Trophoblast cell (in vitro differentiated cells and primary cell): ENCODE results near the gene WNT7B.

ENCODE experiments used
- DNase-seq, 2 donors: peaks; one replicate each; pipeline ENCODE4 v3.0.0-alpha.2; 2016
- H2AFZ ChIP-seq: 2 replicates; pipeline ENCODE4 v1.6.1; 2013; ENCODE audit warnings: low read length, moderate library complexity, mild to moderate bottlenecking; ENCODE audit not compliant: insufficient read depth, poor library complexity
- H2AK5ac ChIP-seq: 2 replicates; pipeline ENCODE4 v1.6.1; 2013; ENCODE audit warnings: mild to moderate bottlenecking, low read length
- H2BK120ac ChIP-seq: 2 replicates; pipeline ENCODE4 v1.6.1; 2013; ENCODE audit warnings: low read length, mild to moderate bottlenecking, moderate library complexity; ENCODE audit not compliant: insufficient read depth, poor library complexity
- H2BK12ac ChIP-seq: 2 replicates; pipeline ENCODE4 v1.6.1; 2013; ENCODE audit warnings: mild to moderate bottlenecking, low read length, moderate library complexity
- H2BK5ac ChIP-seq: 2 replicates; pipeline ENCODE4 v1.6.1; 2013; ENCODE audit warnings: low read length, low read depth, moderate library complexity, mild to moderate bottlenecking; ENCODE audit not compliant: poor library complexity
- H3K14ac ChIP-seq: 2 replicates; pipeline ENCODE4 v1.6.1; 2013; ENCODE audit warnings: mild to moderate bottlenecking, low read length
- H3K18ac ChIP-seq: 2 replicates; pipeline ENCODE4 v1.6.1; 2013; ENCODE audit warnings: mild to moderate bottlenecking, low read length
- H3K23ac ChIP-seq: 2 replicates; pipeline ENCODE4 v1.6.1; 2013; ENCODE audit warnings: low read length
- H3K27ac ChIP-seq: 2 replicates; pipeline ENCODE4 v1.5.1; 2013; ENCODE audit warnings: low read depth, mild to moderate bottlenecking, inconsistent platforms, low read length, moderate library complexity
- H3K27me3 ChIP-seq: 2 replicates; pipeline ENCODE4 v1.6.1; 2013; ENCODE audit warnings: inconsistent platforms, mild to moderate bottlenecking, low read length, moderate library complexity; ENCODE audit not compliant: insufficient read depth
- H3K36me3 ChIP-seq, 2 experiments: 1 replicate in 1 of 2; 2 replicates in 1 of 2; pipeline ENCODE4 v1.6.1; 2013; ENCODE audit warnings: low read length in 2 of 2, mild to moderate bottlenecking in 2 of 2, moderate library complexity in 1 of 2; ENCODE audit not compliant: insufficient read depth in 2 of 2, control insufficient read depth in 1 of 2
- H3K4ac ChIP-seq: 2 replicates; pipeline ENCODE4 v1.6.1; 2013; ENCODE audit warnings: low read depth, mild to moderate bottlenecking, low read length, moderate library complexity
- H3K4me1 ChIP-seq, 2 experiments: 1 replicate in 1 of 2; 2 replicates in 1 of 2; pipeline ENCODE4 v1.6.1; 2013; ENCODE audit warnings: low read length in 2 of 2, mild to moderate bottlenecking in 2 of 2, moderate library complexity in 1 of 2; ENCODE audit not compliant: insufficient read depth in 2 of 2, control insufficient read depth in 1 of 2
- H3K4me2 ChIP-seq: 2 replicates; pipeline ENCODE4 v1.6.1; 2013; ENCODE audit warnings: inconsistent platforms, mild to moderate bottlenecking, low read length, moderate library complexity
- H3K4me3 ChIP-seq: 2 replicates; pipeline ENCODE4 v1.5.1; 2013; ENCODE audit warnings: mild to moderate bottlenecking, low read depth, low read length, inconsistent platforms
- H3K79me1 ChIP-seq: one replicate; pipeline ENCODE4 v1.6.1; 2013; ENCODE audit warnings: low read length
- H3K79me2 ChIP-seq: 2 replicates; pipeline ENCODE4 v1.6.1; 2013; ENCODE audit warnings: low read length, mild to moderate bottlenecking; ENCODE audit not compliant: control insufficient read depth, insufficient read depth, poor library complexity
- H3K9ac ChIP-seq: 2 replicates; pipeline ENCODE4 v1.6.1; 2013; ENCODE audit warnings: mild to moderate bottlenecking, low read length
- H3K9me3 ChIP-seq: 2 replicates; pipeline ENCODE4 v1.6.1; 2013; ENCODE audit warnings: low read depth, mild to moderate bottlenecking, control low read depth, inconsistent platforms, low read length; ENCODE audit not compliant: insufficient read depth
- H4K12ac ChIP-seq: 2 replicates; pipeline ENCODE4 v1.6.1; 2013; ENCODE audit warnings: low read depth, mild to moderate bottlenecking, low read length, moderate library complexity
- H4K8ac ChIP-seq: 2 replicates; pipeline ENCODE4 v1.6.1; 2013; ENCODE audit warnings: low read depth, mild to moderate bottlenecking, low read length, moderate library complexity
- H4K91ac ChIP-seq: one replicate; pipeline ENCODE4 v1.6.1; 2013; ENCODE audit warnings: low read depth, mild to moderate bottlenecking, low read length, moderate library complexity
- WGBS: extraction: QIAGEN DNeasy Blood & Tissue Kit; methylation state at CpG from one replicate; pipeline ENCODE4 v1.1.7; 2013; ENCODE audit warnings: missing lambda C conversion rate; ENCODE audit not compliant: insufficient read length, insufficient coverage; ENCODE audit errors: extremely low coverage; 5-methylcytosine and 5-hydroxymethylcytosine counted together

Gene WNT7B

DNA sequence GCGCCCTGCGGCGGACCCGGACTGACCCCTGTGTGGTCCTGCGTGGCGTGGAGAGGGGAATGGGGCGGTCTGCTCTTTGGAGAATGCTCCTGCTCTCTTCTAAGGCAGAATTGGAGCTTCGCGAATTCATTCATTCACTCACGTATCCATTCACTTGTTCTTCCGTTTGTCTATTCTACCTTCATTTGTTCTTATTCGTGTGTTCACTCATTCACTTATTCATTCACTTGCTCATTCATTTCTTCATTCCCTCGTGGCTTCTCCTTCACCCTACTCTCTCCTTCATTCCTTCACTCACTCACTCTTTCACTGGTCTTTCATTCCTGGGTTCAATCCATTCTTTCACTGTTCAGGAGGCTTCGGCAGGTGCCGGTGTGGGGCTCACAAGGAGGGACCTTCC is 69.6 kb downstream of the WNT7B start:
- no peak overlapping the region for H3K4ac ChIP-seq
- no CpG with 5 or more reads among the region's 15 CpGs for WGBS
- H3K4me1 ChIP-seq = peaks cover 0 to 2% of the 10 kb centered on the region in 2 experiments
- H3K27ac ChIP-seq = no peak overlapping the region
- no peaks in the 10 kb centered on the region for H3K79me1 ChIP-seq
- H3K27me3 ChIP-seq = no peaks in the 10 kb centered on the region
- H2AK5ac ChIP-seq = no peak overlapping the region
- H2AFZ ChIP-seq = no peak overlapping the region
- no peak overlapping the region for H3K18ac ChIP-seq
- no peak overlapping the region for H3K9ac ChIP-seq
- H3K4me2 ChIP-seq = no peak overlapping the region
- H4K12ac ChIP-seq = no peak overlapping the region
- no peak overlapping the region for H2BK12ac ChIP-seq
- H3K36me3 ChIP-seq = no peaks in the 10 kb centered on the region
- no peak overlapping the region for H2BK120ac ChIP-seq
- no peaks in the 10 kb centered on the region for H3K79me2 ChIP-seq
- DNase-seq = no peak
- H2BK5ac ChIP-seq = no peak overlapping the region
- H3K9me3 ChIP-seq = no peaks in the 10 kb centered on the region
- no peak overlapping the region for H3K4me3 ChIP-seq
- no peak overlapping the region for H4K8ac ChIP-seq
- no peak overlapping the region for H3K14ac ChIP-seq
- H4K91ac ChIP-seq = no peak overlapping the region
- H3K23ac ChIP-seq = no peak overlapping the region

DNA sequence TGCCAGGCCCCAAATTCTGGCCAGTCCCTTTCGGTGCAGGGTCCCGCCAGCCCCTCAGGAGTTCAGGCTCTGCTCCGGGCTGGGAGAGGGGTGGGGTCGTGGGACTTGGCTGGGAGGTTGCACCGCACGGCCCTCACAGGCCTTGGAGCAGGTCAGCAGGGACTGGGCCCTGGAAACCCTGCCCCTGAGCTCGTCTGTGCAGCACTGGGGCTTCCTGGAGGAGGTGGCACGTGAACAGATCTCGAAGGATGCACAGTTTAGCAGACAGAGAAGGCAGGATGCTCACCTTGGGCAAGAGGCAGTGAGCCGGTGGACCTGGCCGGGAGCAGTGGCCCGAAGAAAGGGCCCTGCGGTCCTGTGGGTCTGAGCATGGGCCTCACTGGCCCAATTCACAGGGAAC is 70.0 kb downstream of the WNT7B start:
- Histone ChIP-seq H2BK12ac (no peak overlapping the region), H3K9me3 (no peaks in the 10 kb centered on the region), H3K9ac (no peak overlapping the region), H3K36me3 (no peaks in the 10 kb centered on the region), H3K4me3 (no peak overlapping the region), H3K23ac (no peak overlapping the region), H4K8ac (no peak overlapping the region), H3K14ac (no peak overlapping the region), H3K27ac (no peak overlapping the region), H2AFZ (no peak overlapping the region), H4K12ac (no peak overlapping the region), H2BK120ac (no peak overlapping the region), H3K18ac (no peak overlapping the region), H3K79me1 (no peaks in the 10 kb centered on the region), H3K4ac (no peak overlapping the region), H2AK5ac (no peak overlapping the region), H3K79me2 (no peaks in the 10 kb centered on the region), H4K91ac (no peak overlapping the region), H3K27me3 (no peaks in the 10 kb centered on the region), H3K4me1 (peaks cover 0 to 2% of the 10 kb centered on the region in 2 experiments), H2BK5ac (no peak overlapping the region), H3K4me2 (no peak overlapping the region)
- DNase-seq = no peak
- WGBS = no CpG with 5 or more reads among the region's 13 CpGs

DNA sequence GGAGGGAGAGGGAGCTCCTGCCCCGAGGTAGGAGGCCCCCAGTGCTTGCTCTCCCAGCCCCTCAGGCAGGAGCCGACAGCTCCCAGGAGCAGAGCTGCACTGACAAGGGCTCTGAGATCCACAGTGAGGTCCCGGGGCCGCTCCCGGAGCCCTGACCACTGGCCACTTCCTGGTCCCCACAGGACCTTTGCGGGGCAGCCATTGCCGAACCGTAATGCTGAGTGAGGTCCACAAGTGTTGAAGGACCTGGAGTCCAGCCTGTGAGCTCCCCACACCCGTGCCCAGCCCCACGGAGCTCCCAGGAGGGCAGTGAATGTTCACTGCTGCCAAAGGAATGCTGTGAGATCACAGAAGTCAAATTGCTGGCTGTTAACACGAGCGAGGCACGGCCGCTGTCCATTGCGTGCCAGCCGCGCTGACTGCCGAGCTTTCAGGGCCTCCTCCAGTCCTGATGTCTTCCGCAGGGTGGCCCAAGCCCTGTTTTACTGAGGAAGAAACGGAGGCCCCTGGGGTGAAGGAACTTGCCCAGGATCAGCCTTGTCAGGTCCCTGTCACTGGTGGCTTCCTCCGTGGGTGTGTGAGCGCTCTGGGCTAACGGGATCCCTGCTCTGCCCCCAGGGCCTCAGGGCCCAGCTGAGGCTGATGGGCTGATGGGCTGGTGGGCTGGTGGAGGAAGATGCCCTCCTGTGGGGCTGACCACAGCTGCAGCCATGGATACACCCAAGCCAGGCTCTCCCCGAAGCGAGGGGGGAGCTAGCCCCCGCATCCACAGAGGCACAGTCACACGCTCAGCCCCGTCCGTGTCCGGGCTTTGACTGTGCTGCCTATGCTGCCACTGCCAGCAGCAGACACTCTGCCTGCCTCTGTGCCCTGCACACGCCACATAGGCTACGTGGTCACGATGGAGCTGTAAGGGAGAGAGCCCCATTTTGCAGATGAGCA is 70.8 kb downstream of the WNT7B start:
- H3K27ac ChIP-seq = no peak overlapping the region
- WGBS = no CpG with 5 or more reads among the region's 33 CpGs
- H3K36me3 ChIP-seq = no peaks in the 10 kb centered on the region

DNA sequence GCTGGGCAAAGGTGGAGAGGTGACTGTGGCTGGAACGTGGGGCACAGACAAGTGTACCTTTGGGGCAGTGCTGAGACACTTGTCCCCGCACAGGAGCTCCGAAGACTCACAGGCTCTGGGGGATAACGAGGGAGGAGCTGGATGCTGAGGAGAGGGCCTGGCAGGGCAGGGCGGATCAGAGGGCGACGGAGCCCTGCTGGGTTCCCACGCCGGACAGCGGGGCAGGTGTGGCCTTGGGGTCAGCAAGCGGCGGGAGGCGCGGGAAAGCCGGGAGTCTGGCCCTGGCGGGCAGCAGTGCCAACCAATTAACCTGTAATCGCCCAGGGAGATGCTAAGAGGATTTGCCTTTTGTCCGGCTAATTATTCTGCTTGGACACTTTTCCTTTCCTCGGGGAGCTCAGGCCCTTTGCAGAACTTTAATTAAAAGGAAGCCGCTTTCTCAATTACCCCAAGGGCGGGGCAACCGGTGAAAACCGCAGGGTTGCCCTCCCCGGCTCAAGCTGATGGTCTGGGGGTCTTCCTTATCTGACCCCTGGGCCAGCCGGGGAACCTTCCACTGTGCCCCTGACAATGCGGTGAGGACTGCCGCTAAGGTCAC is 71.5 kb downstream of the WNT7B start:
- Histone ChIP-seq H4K12ac (no peak overlapping the region), H2BK12ac (no peak overlapping the region), H4K8ac (no peak overlapping the region), H3K9ac (no peak overlapping the region), H3K4ac (no peak overlapping the region), H3K36me3 (no peaks in the 10 kb centered on the region), H2BK5ac (no peak overlapping the region), H3K27me3 (no peaks in the 10 kb centered on the region), H3K27ac (no peak overlapping the region), H4K91ac (no peak overlapping the region), H2BK120ac (no peak overlapping the region), H2AFZ (no peak overlapping the region), H2AK5ac (no peak overlapping the region), H3K9me3 (no peaks in the 10 kb centered on the region), H3K4me1 (peaks cover 0 to 2% of the 10 kb centered on the region in 2 experiments), H3K4me2 (no peak overlapping the region), H3K79me2 (no peaks in the 10 kb centered on the region), H3K79me1 (no peaks in the 10 kb centered on the region), H3K14ac (no peak overlapping the region), H3K23ac (no peak overlapping the region), H3K18ac (no peak overlapping the region), H3K4me3 (no peak overlapping the region)
- DNase-seq = no peak
- WGBS = no CpG with 5 or more reads among the region's 27 CpGs

More for the DNA sequence above, 70.8 kb downstream of the WNT7B start:
- H3K23ac ChIP-seq = no peak overlapping the region
- no peak overlapping the region for H4K91ac ChIP-seq
- no peaks in the 10 kb centered on the region for H3K27me3 ChIP-seq
- H2BK12ac ChIP-seq = no peak overlapping the region
- H3K4me3 ChIP-seq = no peak overlapping the region
- no peak overlapping the region for H3K18ac ChIP-seq
- H2AFZ ChIP-seq = no peak overlapping the region
- no peak overlapping the region for H2BK120ac ChIP-seq
- H3K4me1 ChIP-seq = peaks cover 0 to 2% of the 10 kb centered on the region in 2 experiments
- H3K9me3 ChIP-seq = no peaks in the 10 kb centered on the region
- no peaks in the 10 kb centered on the region for H3K79me2 ChIP-seq
- no peak overlapping the region for H3K14ac ChIP-seq
- H3K4me2 ChIP-seq = no peak overlapping the region
- no peak overlapping the region for H3K9ac ChIP-seq
- H2AK5ac ChIP-seq = no peak overlapping the region
- H4K8ac ChIP-seq = no peak overlapping the region
- H4K12ac ChIP-seq = no peak overlapping the region
- no peaks in the 10 kb centered on the region for H3K79me1 ChIP-seq
- DNase-seq = peak in 1 of 2 donors; percentile 28
- no peak overlapping the region for H2BK5ac ChIP-seq
- no peak overlapping the region for H3K4ac ChIP-seq
